Measurements from ENCODE around the gene SLC2A1.

The SLC2A1 gene

GRCh38 chr1:42979896-42980800 lies 21.5 kb upstream of the SLC2A1 start:
- no peak for DNase-seq (ENCODE audit: low read depth in 2 of 2)

- no peak for DNase-seq (ENCODE audit: low read depth in 2 of 2)
Observed at GRCh38 chr1:42979036-42979430, 20.4 kb upstream of the SLC2A1 start.

GRCh38 chr1:42978317-42979035 lies 19.8 kb upstream of the SLC2A1 start:
- DNase-seq (ENCODE audit: low read depth in 2 of 2), result no peak

GRCh38 chr1:42977653-42978052 lies 19.0 kb upstream of the SLC2A1 start:
- DNase-seq (ENCODE audit: low read depth in 2 of 2), result no peak

GRCh38 chr1:42975561-42976225 lies 17.0 kb upstream of the SLC2A1 start:
- no peak for DNase-seq (ENCODE audit: low read depth in 2 of 2)

- no peak for DNase-seq (ENCODE audit: low read depth in 2 of 2)
Observed at GRCh38 chr1:42974767-42975437, 16.2 kb upstream of the SLC2A1 start.

- DNase-seq (ENCODE audit: low read depth in 2 of 2), result no peak
Observed at GRCh38 chr1:42973799-42974198, 15.1 kb upstream of the SLC2A1 start.

- no peak for DNase-seq (ENCODE audit: low read depth in 2 of 2)
Observed at GRCh38 chr1:42973286-42973685, 14.6 kb upstream of the SLC2A1 start.

- no peak for DNase-seq (ENCODE audit: low read depth in 2 of 2)
Observed at GRCh38 chr1:42971841-42972291, 13.2 kb upstream of the SLC2A1 start.

GRCh38 chr1:42970143-42970542 lies 11.5 kb upstream of the SLC2A1 start:
- DNase-seq (ENCODE audit: low read depth in 2 of 2), result no peak

- DNase-seq (ENCODE audit: low read depth in 2 of 2), result no peak
Observed at GRCh38 chr1:42968654-42969053, 10.0 kb upstream of the SLC2A1 start.

GRCh38 chr1:42966688-42967612 lies 8.3 kb upstream of the SLC2A1 start:
- DNase-seq (ENCODE audit: low read depth in 2 of 2), result no peak

GRCh38 chr1:42965378-42965777 lies 6.7 kb upstream of the SLC2A1 start:
- DNase-seq (ENCODE audit: low read depth in 2 of 2), result no peak

- no peak for DNase-seq (ENCODE audit: low read depth in 2 of 2)
Observed at GRCh38 chr1:42964044-42964812, 5.6 kb upstream of the SLC2A1 start.

- no peak for DNase-seq (ENCODE audit: low read depth in 2 of 2)
Observed at GRCh38 chr1:42963378-42964043, 4.8 kb upstream of the SLC2A1 start.

GRCh38 chr1:42962641-42963377 lies 4.1 kb upstream of the SLC2A1 start:
- DNase-seq (ENCODE audit: low read depth in 2 of 2), result no peak

GRCh38 chr1:42961312-42962091 lies 2.8 kb upstream of the SLC2A1 start:
- DNase-seq (ENCODE audit: low read depth in 2 of 2), result no peak

Measured in activated CD8-positive, alpha-beta memory T cell treated with anti-CD3 and anti-CD28 coated beads for 4 hours (primary cell).